ENCODE measurements around the gene LSM12.
"Not testable (repeated sequence)": the region's sequence is repeated elsewhere in the genome, so short reads cannot be mapped to it uniquely, and the experiment has no call there.

- not testable (repeated sequence) for TF ChIP-seq POLR2AphosphoS5, POLR2A (IDR thresholded peaks at IDR 0.05)
- TF ChIP-seq, protein P1, sequence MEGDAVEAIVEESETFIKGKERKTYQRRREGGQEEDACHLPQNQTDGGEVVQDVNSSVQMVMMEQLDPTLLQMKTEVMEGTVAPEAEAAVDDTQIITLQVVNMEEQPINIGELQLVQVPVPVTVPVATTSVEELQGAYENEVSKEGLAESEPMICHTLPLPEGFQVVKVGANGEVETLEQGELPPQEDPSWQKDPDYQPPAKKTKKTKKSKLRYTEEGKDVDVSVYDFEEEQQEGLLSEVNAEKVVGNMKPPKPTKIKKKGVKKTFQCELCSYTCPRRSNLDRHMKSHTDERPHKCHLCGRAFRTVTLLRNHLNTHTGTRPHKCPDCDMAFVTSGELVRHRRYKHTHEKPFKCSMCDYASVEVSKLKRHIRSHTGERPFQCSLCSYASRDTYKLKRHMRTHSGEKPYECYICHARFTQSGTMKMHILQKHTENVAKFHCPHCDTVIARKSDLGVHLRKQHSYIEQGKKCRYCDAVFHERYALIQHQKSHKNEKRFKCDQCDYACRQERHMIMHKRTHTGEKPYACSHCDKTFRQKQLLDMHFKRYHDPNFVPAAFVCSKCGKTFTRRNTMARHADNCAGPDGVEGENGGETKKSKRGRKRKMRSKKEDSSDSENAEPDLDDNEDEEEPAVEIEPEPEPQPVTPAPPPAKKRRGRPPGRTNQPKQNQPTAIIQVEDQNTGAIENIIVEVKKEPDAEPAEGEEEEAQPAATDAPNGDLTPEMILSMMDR (IDR thresholded peaks at IDR 0.05) = not testable (repeated sequence)
These were observed 19.6 kb downstream of the LSM12 start for GRCh38 chr17:44046893-44047292.

All from suprapubic skin (tissue), 4 donors.